NCI-H1436 treated with DMSO at 0.1 percent for 48 hours (cell line): ENCODE results near the gene SLC31A1.

ENCODE experiments used
- DNase-seq: peaks from one replicate; lab custom pipeline; 2025; lab: John Stamatoyannopoulos, UW

The SLC31A1 gene

GRCh38 chr9:113221003-113221799 is at the start of gene SLC31A1, which contains the start of gene FKBP15:
Gene SLC31A1 (plus strand): TSS chr9:113221544. CDS start chr9:113256149, 34,605 bp downstream.
Gene FKBP15 (minus strand): TSS chr9:113221277. CDS start chr9:113221243, 34 bp downstream.
- peak; percentile 91 for DNase-seq

DNA sequence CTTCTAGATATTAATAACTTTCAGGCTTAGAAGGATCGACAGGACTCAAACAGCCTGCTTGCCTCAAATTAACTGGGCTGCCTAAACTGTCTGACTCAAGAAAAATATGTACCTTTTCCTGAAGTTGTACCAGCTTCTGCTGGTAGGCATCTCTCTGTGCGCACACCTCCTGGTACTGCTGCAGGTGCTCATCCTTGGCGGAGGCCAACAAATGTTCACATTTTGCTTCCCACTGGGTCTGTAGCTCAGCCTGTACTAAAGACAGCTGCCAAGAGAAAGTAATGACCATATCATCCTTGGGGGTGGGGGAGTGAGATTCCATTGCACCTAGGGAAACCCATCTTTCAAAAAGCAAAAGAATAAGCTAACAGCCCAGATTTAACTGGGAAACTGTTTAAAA is 48.0 kb upstream of the SLC31A1 start:
- no peak for DNase-seq

DNA sequence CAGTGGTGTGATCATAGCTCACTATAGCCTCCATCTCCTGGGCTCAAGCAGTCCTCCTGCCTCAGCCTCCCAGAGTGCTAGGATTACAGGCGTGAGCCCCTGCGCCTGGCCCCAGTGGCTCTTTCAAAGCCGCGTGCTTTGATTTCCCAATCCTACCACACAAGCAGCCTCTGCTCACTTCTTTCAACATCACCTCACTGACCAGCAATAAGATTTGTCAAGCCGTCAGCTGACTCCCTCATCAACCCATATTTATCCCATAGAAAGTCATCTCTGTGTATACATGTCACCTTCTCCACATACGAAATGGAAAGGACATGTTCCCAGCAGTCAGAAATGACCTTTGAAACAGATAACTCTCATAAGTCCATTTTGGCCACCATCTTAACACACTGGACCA is 44.5 kb upstream of the SLC31A1 start:
- no peak for DNase-seq

- no peak for DNase-seq
These were observed 44.1 kb upstream of the SLC31A1 start for GRCh38 chr9:113177251-113177650.

DNA sequence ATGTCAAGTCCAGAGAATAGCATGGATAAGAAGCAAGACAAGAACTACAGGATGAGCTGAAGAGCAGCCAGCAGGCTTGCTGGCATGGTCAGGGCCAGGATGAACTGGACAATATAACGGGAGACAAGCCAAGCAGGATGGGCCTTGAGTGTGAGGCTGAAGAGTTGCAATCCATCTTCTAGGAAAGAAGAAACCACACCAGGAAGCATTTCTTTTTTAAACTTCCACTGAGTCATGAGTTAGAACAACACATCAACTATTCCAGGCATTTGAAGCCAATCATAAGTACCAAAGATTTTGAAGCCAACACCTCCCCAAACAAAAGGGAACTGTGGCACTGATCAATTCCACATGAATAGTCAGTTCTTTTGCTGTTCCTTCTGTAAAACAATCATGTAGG is 43.3 kb upstream of the SLC31A1 start:
- DNase-seq, result no peak

GRCh38 chr9:113179839-113180238 is 41.5 kb upstream of the SLC31A1 start:
- DNase-seq, result no peak

GRCh38 chr9:113181165-113181564 is 40.2 kb upstream of the SLC31A1 start:
- no peak for DNase-seq

- no peak for DNase-seq
These were observed 37.3 kb upstream of the SLC31A1 start for GRCh38 chr9:113183956-113184488.

GRCh38 chr9:113184539-113184938 is 36.8 kb upstream of the SLC31A1 start:
- no peak for DNase-seq

DNA sequence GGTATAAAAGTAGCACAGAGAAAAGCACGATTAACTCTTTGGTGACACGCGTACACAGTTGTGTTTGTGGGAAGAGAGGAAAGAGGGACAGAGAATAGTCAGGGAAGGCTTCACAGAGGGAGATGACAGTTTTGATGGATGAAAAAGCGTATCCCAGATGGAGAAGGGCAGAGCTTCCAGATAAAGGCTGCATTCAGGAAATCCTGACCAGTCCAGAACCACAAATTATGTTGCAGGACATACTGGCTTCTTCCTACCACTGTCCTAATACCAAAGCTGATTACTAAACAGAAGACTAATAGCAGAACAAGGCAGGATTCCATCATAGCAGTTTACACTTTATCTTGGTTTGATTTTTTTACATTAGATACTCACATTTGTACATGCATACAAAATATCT is 36.1 kb upstream of the SLC31A1 start:
- no peak for DNase-seq

DNA sequence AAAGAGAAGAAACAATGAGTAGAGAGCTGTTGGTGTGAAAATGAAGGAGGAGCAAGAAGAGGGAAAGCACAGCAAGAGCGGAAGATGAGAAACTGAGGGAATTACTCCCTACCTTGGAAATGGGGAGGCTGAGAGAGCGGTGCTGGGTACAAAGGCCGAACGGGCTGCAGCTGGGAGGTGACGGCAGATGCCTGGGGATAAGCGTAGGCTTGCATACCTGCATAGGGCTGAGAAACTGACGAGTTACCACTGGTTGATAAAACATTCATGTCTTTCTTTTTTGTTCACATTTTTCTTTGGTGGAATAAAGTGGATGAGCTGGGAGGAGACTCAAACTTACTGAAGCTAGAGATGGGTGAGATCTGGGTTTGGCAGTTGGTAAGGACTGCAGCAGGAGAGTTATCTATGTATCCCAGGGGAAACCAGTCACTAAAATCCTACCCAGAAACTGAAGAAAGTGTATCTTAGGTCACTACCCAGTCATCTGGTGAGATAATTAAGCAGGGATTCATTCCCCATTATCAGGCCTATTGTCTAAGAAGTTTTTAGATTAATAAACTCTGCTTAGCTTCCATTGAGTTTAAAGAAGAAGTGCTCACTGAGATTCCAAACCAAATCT is 35.1 kb upstream of the SLC31A1 start:
- no peak for DNase-seq

GRCh38 chr9:113187929-113188595 is 33.3 kb upstream of the SLC31A1 start:
- DNase-seq, result no peak

DNA sequence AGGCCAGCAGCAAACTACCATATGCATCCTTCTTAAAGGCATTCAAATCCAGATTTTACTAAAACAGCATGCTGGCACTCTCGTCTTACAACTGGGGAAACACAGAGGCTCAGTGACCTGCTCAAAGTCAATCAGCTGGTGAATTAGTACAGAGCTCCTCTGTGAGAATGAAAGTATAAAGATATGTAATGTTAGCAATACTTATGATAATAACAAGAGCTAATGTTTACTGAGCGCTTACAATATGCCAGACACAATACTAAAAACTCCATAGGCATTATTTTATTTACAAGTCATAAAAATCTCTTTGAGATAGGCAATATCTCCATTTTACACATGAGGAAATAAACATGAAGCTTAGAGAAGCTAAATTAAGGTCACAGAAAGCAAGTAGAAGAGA is 28.9 kb upstream of the SLC31A1 start:
- no peak for DNase-seq

- DNase-seq, result no peak
These were observed 21.5 kb upstream of the SLC31A1 start for GRCh38 chr9:113199683-113200329.

DNA sequence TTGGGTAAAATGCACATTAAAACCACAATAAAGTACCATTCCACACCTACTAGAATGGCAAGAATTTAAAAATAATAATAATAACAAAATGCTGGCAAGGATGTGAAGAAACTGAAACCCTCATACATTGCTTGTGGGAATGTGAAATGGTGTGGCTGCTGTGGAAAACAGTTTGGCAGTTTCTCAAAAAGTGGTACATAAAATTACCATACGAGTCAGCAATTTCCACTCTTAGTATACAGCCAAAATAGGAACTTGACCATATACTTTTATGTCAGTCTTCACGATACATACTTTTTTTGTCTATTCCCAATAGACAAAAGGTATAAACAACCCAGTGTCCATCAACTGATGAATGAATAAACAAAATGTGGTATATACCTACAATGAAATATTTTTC is 15.9 kb upstream of the SLC31A1 start:
- no peak for DNase-seq

DNA sequence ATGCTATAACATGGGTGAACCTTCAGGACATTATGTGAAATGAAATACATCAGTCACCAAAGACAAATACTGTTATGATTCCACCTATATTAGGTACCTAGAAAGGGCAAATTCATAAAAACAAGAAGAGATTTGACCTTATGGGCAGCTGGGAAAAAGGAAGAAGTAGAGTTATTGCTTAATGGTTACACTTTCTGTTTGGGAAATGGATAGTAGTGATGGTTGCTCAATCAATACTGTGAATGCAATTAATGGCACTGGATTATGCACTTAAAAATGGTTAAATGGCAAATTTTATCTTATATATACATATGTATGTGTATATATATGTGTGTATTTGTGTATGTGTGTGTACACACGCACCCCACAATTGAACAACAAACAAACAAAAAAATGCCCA is 15.5 kb upstream of the SLC31A1 start:
- DNase-seq, result no peak

- no peak for DNase-seq
These were observed 10.5 kb upstream of the SLC31A1 start for GRCh38 chr9:113210815-113211214.

- DNase-seq, result no peak
These were observed 6.2 kb upstream of the SLC31A1 start for GRCh38 chr9:113215132-113215531.

GRCh38 chr9:113216406-113216805 is 4.9 kb upstream of the SLC31A1 start:
- DNase-seq, result no peak

DNA sequence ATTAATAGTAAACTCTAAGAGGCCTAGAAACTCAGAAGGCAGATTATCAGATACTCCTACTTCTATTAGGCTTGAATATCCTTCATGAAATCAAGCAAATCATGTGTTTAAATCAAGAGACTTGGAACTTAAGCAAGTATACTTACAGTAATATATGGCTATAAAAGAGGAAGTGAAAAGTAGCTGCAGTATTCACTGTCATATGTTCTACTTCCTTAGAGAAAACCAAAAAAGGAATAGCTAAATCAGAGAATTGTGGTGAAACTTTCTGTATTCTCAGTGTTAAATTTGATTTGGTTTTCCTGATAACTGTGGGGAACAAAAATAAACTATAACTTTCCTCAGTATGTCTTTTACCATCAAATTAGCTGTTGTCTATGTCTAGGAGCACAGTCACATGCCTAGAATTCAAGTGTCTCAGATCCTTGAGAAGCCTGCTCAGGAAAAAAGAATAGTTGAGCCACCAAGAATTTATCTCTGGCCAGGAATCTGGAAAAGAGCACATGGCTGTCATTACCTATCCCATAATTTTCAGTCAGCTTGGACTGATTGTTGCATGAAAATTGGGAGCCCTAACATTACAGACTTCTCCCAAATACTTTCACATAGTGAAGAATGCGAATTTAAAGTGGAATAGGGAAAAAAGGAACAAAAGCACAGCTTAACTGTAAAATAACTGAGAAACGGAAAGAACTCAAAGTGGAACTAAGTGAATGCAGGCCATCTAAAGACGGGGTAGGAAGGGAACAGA is 2.0 kb upstream of the SLC31A1 start:
- DNase-seq, result no peak

DNA sequence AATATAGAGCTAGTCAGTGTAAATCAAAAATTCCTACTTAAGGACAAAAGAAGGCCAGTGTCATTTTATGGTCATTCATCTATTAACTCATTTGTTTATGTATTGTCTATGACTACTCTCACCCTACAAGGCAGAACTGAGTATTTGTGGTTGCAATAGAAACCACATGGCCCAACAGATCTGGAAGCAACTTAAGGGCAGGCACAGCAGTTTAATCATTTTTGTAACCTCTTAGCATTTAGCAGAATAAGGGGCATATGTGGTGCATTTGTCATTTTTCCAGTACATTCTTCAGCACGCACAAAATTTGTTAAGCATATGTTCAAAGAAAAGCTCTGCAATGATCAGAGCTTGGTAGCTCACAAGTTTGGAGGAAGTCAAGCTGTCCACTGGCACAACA is 1.4 kb upstream of the SLC31A1 start:
- DNase-seq, result no peak
